ENCODE results near the gene MIA.
"Not testable (repeated sequence)": the region's sequence is repeated elsewhere in the genome, so short reads cannot be mapped to it uniquely, and the experiment has no call there.

MIA gene

DNA sequence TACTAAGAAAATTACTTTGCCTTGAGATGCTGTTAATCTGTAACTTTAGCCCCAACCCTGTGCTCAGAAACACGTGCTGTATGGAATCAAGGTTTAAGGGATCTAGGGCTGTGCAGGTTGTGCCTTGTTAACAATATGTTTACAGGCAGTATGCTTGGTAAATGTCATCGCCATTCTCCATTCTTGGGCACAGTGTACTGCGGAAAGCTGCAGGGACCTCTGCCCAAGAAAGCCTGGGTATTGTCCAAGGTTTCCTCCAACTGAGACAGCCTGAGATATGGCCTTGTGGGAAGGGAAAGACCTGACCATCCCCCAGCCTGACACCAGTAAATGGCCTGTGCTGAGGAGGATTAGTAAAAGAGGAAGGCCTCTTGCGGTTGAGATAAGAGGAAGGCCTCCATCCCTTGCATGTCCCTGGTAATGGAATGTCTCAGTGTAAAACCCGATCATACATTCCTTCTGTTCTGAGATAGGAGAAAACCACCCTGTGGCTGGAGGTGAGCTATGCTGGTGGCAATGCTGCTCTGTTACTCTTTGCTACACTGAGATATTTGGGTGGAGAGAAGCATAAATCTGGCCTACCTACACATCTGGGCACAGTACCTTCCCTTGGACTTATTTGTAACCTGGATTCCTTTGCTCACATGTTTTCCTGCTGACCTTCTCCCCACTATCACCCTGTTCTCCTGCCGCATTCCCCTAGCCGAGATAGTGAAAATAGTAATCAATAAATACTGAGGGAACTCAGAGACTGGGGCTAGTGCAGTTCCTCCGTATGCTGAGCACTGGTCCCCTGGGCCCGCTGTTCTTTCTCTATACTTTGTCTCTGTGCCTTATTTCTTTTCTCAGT is 47.6 kb downstream of the MIA start:
- DNase-seq (ENCODE audit: low spot score), result not testable (repeated sequence)

DNA sequence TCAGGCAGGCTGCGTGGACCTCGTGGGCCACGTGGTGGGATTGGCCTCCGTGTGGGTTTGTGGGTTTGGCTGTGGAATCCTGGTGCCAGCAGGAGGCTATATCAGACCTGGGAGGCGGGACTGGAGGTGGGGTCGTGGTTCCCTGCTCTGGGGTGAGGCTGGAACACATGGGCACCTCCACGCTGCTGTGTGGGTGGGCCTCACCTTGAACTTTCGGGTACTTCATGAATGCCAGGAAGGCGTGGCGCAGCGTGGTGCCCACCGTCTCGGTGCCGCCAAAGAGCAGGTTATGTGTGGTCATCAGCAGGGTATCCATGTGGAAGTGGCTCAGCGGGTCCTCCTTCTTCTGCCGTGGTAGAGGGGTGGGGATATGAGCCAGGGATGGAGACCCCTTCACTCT is 49.6 kb downstream of the MIA start:
- DNase-seq (ENCODE audit: low spot score), result not testable (repeated sequence)

DNA sequence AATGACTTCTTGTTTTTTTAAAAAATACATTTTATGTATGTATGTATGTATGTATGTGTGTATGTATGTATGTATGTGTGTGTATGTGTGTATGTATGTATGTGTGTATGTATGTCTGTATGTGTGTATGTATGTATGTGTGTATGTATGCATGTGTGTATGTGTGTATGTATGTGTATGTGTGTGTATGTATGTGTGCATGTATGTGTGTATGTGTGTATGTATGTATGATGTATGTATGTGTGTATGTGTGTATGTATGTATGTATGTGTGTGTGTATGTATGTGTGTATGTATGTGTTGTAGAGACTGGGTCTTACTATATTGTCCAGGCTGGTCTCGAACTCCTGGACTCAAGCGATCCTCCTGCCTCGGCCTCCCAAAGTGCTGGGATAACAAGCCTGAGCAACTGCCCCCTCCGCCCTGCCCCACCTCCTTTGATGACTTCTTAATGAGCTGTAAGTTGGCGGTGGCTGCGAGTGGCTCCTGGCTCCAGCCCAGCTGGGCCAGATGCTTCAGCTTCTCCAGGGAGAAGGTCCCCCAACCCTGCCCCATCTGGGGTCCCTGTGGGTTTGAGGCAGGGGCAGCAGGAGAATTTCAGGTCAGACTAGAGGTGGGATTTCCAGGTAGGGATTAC is 50.3 kb downstream of the MIA start:
- DNase-seq (ENCODE audit: low spot score), result not testable (repeated sequence)

DNA sequence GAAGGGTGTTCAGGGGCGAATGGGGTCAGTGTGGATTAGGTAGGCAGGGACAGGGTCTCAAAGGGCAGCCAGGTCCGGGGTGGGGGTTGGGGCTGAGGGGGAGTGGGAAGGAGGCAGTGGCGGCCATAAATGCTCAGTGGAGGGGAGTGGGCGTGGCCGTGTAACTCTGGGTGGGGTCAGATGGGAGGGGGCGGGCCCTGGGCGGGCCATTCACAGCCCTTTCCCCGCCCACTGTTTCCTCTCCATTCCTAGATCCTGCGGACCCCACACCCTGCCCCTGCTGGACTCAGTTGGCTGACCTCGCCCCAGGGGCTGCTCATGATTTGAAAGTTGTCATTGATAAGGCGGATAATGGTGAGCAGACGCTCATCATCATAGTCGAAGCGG is 51.0 kb downstream of the MIA start:
- DNase-seq (ENCODE audit: low spot score), result not testable (repeated sequence)

DNA sequence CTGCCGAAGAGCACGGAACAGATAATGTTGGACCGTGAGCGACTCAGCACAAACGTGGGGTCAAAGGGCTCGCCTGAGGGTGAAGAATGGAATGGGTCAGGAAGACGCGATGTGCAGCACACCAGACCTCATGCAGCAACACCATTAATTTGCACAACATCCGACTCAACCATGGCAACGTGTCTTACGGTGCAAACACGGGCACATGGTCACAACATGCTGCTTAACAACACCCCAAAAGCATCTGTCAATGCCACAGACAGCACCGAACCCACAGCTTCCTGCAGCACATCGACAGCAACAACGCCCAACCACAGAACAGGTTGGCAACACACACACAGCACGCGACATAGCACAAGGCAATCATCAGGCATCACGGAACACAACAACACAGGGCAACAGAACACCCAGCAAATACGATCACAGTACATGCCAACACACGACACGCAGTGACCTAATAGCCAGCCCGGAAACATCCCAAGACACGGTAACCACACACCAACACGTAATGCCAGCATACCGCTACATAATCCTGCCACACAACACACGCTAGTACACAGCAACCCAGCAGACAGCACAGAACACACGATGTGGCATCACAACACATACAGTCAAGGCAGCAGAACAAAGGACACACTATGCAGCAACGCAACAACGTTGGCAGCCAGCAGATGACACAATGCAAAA is 51.5 kb downstream of the MIA start:
- DNase-seq (ENCODE audit: low spot score), result not testable (repeated sequence)
